Measurements from ENCODE around the gene BTBD9. TPM values are rescaled to one million over a fixed set of nuclear protein-coding genes. Genes with fewer than 3 reads are reported as not detected.
A peak's percentile ranks its signal among the peaks of the same experiment; 100 is the strongest.

The BTBD9 gene
- total and polyA plus RNA-seq, 3 donors from 2014 or later: 11.4 to 32.8 (median 29.5) TPM

DNA sequence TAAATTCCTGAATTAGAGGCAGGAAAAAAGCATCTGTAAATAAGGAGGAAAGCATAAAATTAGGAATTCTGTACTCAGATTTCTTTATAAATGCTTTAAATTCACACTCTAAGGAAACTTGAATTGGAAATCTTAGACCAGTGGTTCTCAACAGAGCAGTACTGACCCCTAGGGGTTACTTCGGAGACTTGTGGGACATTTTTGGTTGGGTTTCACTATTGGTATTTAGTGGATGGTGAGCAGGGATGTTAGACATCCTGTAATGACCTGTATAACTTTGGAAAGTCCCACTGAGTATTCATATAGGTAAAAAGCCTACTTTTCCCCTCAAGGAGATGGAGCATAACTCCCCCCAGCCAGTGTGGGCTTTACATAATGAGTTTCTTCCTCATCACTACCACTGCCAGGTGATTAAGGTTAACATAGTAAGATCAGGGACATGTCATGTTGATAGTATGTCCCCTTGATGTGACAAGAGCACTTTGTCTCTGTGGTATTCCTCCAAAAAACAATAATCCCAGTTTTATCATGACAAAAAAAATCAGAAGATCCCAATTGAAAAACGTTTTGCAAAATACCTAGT lies 32.2 kb upstream of the BTBD9 start:
- DNase-seq: peak; percentile 40
- H3K27ac ChIP-seq: no peak overlapping the region
- no peak overlapping the region for H3K4me3 ChIP-seq
- H3K36me3 ChIP-seq (ENCODE audit: low read depth, missing control alignments): no peaks in the 10 kb centered on the region
- no peak for TF ChIP-seq POLR2A (IDR thresholded peaks at IDR 0.05)
- TF ChIP-seq, protein P1, sequence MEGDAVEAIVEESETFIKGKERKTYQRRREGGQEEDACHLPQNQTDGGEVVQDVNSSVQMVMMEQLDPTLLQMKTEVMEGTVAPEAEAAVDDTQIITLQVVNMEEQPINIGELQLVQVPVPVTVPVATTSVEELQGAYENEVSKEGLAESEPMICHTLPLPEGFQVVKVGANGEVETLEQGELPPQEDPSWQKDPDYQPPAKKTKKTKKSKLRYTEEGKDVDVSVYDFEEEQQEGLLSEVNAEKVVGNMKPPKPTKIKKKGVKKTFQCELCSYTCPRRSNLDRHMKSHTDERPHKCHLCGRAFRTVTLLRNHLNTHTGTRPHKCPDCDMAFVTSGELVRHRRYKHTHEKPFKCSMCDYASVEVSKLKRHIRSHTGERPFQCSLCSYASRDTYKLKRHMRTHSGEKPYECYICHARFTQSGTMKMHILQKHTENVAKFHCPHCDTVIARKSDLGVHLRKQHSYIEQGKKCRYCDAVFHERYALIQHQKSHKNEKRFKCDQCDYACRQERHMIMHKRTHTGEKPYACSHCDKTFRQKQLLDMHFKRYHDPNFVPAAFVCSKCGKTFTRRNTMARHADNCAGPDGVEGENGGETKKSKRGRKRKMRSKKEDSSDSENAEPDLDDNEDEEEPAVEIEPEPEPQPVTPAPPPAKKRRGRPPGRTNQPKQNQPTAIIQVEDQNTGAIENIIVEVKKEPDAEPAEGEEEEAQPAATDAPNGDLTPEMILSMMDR (IDR thresholded peaks at IDR 0.05): peak; percentile 19 to 50 (median 45)
- peaks cover 16% of the 10 kb centered on the region for H3K4me1 ChIP-seq
- H3K27me3 ChIP-seq: no peaks in the 10 kb centered on the region
- intact Hi-C loops (cut with DNase I; ENCODE audit: low total_unique reads): no loop called here
- H3K9me3 ChIP-seq: no peaks in the 10 kb centered on the region
- 30 to 35% methylated on average over 2 of the region's 2 CpGs for WGBS, 2 donors

DNA sequence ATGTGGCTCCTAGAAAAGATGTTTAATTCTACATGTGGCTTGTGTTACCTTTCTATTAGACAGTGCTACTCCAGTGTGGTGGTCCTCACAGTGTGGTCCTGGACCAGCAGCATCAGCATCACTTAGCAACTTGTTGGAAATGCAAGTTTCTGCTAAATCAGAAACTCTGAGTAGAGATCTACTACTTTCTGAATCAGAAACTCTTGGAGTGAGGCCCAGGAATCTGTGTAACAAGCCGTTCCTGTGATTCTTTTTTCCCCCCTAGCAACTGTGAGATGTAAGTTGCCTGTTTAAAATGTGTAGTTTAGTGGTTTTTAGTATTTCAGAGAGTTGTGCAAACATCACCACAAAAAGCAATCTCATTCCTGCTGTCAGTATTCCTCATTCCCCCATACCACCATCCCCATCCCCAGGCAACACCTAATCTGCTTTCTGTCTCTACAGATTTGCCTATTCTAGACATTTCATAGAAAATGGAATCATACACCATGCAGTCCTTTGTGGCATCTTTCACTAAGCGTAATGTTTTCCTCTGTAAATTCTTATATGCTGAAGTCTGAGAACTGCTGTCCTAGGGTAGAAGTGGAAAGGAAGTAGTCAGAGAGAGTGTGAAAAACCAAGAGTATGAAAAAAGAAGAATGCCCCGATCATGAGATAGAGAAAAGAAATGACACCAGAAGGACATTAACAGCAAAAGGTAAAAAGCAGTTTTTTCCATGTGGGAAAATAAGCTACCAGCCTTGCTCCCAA lies 18.9 kb upstream of the BTBD9 start:
- 91 to 96% methylated on average over 3 of the region's 3 CpGs for WGBS, 2 donors
- H3K27ac ChIP-seq: no peak overlapping the region
- H3K36me3 ChIP-seq (ENCODE audit: low read depth, missing control alignments): no peaks in the 10 kb centered on the region
- intact Hi-C loops (cut with DNase I; ENCODE audit: low total_unique reads): no loop called here
- H3K4me3 ChIP-seq: no peak overlapping the region
- no peaks in the 10 kb centered on the region for H3K4me1 ChIP-seq
- H3K9me3 ChIP-seq: no peaks in the 10 kb centered on the region
- TF ChIP-seq, protein P1 (IDR thresholded peaks at IDR 0.05): no peak
- no peak for TF ChIP-seq POLR2A (IDR thresholded peaks at IDR 0.05)
- DNase-seq: no peak
- H3K27me3 ChIP-seq: no peaks in the 10 kb centered on the region

GRCh38 chr6:38656896-38657295 lies 17.2 kb upstream of the BTBD9 start:
- no peaks in the 10 kb centered on the region for H3K9me3 ChIP-seq
- no peak for DNase-seq
- intact Hi-C loops (cut with DNase I; ENCODE audit: low total_unique reads): no loop called here
- WGBS, 2 donors: 89 to 93% methylated on average over 1 of the region's 1 CpG
- H3K27me3 ChIP-seq: no peaks in the 10 kb centered on the region
- no peaks in the 10 kb centered on the region for H3K4me1 ChIP-seq
- no peaks in the 10 kb centered on the region for H3K36me3 ChIP-seq (ENCODE audit: low read depth, missing control alignments)
- TF ChIP-seq POLR2A (IDR thresholded peaks at IDR 0.05): no peak
- TF ChIP-seq, protein P1 (IDR thresholded peaks at IDR 0.05): no peak
- H3K27ac ChIP-seq: no peak overlapping the region
- H3K4me3 ChIP-seq: no peak overlapping the region

DNA sequence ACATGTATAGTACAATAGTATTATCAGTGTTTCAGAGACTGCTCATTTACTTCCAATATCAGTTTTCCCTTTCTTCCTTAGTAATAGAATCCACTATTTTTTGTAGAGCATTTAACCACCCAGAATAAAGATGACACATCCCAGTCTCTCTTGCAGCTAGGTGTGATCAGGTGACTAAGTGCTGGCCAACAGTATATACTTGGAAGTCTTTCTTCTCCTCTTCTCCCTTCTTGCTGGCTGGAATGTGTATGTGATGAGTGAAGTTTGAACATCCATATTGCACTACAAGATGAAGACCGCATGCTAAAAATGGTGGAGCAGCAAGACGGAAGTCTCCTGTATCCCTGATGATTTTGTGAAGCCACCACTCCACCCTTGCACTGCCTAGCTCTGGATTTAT lies 14.5 kb upstream of the BTBD9 start:
- H3K27me3 ChIP-seq: no peaks in the 10 kb centered on the region
- no peak for TF ChIP-seq POLR2A (IDR thresholded peaks at IDR 0.05)
- TF ChIP-seq, protein P1 (IDR thresholded peaks at IDR 0.05): no peak
- H3K36me3 ChIP-seq (ENCODE audit: low read depth, missing control alignments): no peaks in the 10 kb centered on the region
- intact Hi-C loops (cut with DNase I; ENCODE audit: low total_unique reads): no loop called here
- H3K4me3 ChIP-seq: no peak overlapping the region
- H3K9me3 ChIP-seq: no peaks in the 10 kb centered on the region
- DNase-seq: no peak
- no peaks in the 10 kb centered on the region for H3K4me1 ChIP-seq
- 90 to 96% methylated on average over 2 of the region's 2 CpGs for WGBS, 2 donors
- H3K27ac ChIP-seq: no peak overlapping the region
